T-helper 2 cell (primary cell): Measurements from ENCODE around the gene DCAF6.

ENCODE experiments used
- DNase-seq, 5 experiments: peaks; one replicate each; pipeline versions ENCODE4 v3.0.0 to v3.0.0-alpha.2; 2012 to 2022

Gene DCAF6

DNA sequence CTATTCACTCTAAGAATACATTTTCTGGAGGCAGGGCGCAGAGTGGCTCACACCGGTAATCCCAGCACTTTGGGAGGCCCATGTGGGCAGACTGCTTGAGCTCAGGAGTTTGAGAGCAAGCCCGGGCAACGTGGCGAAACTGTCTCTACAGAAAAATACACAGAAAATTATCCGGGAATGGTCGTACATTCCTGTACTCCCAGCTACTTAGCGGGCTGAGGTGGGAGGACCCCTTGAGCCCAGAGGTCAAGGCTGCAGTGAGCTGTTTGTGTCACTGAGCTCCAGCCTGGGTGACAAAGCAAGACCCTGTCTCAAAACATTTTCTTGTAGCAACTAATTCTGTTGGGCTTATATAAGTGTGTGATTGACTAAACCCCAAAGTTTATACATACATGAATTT is 169.8 kb downstream of the DCAF6 start:
- no peak for DNase-seq

- DNase-seq, result no peak
Observed at GRCh38 chr1:168110896-168111545, 174.5 kb downstream of the DCAF6 start.

DNA sequence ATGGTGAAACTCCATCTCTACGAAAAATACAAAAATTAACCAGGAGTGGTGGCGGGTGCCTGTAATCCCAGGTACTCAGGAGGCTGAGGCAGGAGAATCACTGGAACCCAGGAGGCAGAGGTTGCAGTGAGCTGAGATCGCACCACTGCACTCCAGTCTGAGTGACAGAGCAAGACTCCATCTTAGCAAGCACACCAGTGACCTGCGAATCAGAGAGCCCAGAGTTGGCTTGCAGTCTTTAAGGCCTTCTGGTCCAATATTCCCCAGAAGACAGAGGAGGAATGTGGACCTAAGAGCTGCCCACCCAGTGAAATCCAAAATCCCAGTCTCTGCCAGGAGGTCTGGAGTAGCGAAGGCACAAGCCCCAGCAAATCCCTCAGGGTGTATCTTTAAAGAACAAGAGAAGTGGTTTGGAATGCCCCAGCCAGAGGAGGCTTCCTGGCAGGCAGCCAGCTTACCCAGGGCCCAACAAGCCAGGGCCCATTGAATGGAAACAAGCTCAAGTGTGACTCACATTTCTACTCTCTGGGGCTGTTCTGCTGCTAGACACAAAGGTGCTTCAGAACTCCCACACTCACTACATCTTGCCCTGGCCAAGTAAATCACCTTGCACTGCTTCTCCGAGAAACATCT is 176.3 kb downstream of the DCAF6 start:
- DNase-seq, result peak in 1 of 5 experiments; percentile 20

DNA sequence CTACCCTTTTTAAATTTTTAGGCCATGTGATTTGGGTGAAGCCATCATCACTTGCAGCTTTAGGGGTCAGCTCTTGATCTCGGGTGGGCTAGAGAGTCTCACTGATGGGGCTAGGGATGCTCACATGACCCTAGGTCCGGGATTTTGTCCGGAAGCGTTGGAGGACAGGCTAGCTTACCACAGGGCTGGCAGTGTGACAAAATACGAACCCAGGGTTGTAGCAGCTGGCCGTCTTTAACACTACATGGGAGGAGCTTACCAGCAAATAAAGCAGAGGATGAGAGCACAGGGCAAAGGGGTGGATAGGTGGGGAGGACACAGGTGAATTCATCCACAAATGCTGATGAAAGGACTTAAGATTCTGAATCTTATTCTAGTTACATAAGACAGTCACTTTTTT is 178.4 kb downstream of the DCAF6 start:
- DNase-seq, result no peak

DNA sequence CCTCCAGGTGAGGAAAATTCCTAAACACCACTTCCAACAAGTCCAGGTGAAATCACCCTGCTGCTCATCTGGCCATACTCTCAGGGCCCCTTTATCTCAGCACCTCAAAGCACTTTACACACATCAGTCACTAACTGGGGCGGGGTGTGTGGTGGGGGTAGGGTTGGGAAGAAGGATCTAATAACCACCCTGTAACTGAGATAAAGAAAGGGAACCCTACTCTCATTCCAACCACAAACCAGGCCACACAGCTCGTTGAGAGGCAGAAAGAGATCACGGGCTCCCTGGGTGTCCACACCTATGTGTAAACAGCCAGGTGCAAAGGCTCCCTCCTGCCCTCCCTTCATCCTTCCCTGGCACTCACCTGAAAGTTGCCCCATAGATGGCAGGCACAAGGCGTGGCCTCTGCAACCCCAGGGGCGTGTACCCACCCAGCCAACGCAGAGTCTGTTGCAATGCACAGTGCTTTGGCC is 179.9 kb downstream of the DCAF6 start:
- DNase-seq, result no peak

- DNase-seq, result no peak
Observed at GRCh38 chr1:168119750-168120149, 183.3 kb downstream of the DCAF6 start.

DNA sequence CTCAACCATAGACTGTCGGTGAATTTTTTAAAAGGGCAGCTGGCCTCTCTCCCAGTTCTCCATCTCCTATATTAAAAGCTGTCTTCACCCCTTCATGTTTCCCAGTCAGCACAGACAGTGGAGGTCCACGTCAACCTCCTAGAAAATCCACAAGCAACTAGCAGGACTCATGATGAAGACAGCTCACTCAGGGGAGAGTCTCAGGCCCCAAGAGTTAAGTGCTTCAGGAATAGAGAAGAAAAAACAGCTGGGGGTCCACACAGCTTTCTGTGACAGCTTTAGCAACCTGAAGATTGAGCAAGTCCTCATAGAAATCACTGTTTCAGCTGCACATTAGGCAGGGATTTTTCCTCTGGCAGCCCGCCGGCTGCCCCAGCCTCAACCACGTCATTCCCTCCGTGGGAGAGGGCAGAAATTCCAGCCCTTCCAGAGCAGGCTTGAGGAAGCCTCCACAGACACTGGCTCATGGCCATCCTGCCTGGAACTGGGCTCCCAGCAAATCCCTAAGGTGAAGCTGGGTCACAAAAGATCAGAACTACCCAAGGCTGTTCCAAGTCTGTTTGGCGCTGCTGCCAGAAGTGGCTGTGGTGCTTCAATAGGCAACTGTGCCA is 185.0 kb downstream of the DCAF6 start:
- no peak for DNase-seq

- no peak for DNase-seq
Observed at GRCh38 chr1:168125051-168125450, 188.6 kb downstream of the DCAF6 start.
